ENCODE results near the gene RUVBL1.

RUVBL1 gene

DNA sequence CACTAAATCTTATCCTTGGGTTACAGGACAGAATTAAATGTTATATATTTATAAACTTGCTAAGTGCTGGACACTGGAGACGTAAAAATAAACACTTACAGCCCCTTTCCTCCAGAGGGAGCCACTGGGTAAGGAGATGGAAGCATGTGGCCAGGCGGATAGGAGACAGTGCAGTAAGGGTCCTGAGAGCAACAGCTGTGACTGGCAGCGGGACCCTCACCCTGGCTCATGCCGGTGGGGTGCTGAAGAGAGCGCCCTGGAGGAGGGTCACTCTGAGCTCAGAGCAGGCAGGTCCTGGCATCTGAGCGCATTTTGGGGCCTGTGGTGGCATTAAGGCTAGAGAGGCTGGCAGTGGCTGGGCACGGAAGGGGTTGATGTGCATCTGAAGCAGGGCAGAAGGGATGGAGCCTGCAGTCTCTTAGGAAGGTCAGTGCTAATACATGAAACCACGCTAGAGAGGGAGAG lies 55.4 kb downstream of the RUVBL1 start:
- DNase-seq (ENCODE audit: low spot score), result peak; percentile 41

DNA sequence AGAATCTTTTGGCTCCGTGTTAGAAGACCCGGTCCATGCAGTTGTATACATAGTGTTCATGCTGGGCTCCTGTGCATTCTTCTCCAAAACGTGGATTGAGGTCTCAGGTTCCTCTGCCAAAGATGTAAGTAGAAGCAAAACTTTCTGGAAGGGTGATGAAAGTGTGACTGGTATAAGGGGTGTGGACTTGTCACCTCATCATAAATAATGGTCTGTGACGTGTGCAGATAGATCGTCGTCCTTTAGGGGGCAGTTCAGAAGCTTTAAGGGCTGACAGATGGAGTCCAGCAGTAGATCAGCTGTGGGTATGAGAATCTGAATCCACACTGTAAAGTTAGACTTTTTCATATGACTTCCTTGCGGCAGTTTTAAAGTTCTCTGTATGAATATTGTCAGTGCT lies 56.1 kb downstream of the RUVBL1 start:
- DNase-seq (ENCODE audit: low spot score), result no peak

DNA sequence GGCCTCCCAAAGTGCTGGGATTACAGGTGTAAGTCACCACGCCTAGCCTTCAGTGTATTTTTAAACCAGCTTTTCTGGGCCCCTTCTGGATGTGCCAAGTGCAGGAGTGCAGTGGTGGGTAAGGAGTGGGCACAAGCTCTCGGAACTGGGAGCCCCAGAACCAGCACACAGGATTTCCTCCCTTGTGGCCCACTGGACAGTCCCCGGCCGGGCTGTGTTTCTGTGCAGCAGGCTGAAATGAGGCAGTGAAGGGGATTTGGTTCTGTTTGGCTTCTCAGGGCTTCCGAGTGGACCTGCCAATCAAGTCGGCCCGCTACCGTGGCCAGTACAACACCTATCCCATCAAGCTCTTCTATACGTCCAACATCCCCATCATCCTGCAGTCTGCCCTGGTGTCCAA lies 56.9 kb downstream of the RUVBL1 start:
- no peak for DNase-seq (ENCODE audit: low spot score)

DNA sequence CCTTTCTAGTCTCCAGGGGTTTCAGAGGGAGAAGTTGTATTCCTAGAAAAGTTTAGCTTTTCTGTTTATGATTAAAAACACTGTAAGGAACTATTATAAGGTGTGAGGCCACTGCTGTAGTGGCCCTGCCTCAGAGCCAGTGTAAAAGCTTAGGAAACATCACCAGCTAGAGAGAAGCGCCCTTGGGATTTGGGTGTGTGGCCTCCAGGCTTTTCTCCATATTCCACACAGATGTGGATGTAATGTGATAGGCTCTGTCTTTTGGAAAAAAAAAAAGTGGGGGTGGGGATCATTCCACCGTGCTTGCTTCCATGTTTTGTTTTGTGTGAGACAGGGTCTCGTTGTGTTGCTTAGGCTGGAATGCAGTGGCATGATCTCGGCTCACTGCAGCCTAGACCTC lies 57.5 kb downstream of the RUVBL1 start:
- no peak for DNase-seq (ENCODE audit: low spot score)

DNA sequence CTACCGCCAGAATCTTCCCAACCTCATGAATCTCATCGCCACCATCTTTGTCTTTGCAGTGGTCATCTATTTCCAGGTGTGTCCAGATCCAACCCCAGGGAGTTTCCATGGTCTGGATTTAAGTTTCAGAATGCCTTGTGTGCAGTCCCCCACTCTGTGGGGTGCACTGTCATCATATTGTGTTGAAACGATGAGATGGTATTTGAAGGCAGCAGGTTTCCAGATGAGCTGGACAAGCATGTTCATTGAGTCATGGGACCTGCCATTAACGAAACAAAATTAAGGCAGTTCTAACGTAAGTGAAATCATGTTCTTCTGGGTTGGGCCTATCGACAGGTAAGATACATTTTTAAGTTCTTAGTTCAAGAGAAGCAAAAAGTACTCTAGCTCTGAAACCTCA lies 58.6 kb downstream of the RUVBL1 start:
- DNase-seq (ENCODE audit: low spot score), result no peak

DNA sequence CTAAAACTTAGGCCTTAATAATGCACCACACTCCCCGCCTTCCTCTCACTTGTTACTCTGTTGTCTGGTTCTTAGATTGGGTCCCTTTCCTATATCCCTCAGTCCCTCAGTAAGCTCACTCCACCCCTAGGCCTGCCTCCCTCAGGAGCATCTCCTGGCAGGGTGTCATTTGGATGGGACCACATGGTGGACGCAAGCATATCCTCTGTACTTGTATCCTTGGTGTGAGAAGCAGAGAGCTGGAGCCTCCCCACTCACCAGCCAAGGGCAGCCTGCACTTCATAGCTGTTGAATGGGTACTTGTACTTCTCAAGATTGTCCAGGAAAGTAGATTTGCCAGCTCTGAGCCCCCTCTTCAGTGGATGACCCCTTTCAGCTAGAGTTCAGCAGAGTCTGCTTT lies 59.7 kb downstream of the RUVBL1 start:
- DNase-seq (ENCODE audit: low spot score), result no peak

DNA sequence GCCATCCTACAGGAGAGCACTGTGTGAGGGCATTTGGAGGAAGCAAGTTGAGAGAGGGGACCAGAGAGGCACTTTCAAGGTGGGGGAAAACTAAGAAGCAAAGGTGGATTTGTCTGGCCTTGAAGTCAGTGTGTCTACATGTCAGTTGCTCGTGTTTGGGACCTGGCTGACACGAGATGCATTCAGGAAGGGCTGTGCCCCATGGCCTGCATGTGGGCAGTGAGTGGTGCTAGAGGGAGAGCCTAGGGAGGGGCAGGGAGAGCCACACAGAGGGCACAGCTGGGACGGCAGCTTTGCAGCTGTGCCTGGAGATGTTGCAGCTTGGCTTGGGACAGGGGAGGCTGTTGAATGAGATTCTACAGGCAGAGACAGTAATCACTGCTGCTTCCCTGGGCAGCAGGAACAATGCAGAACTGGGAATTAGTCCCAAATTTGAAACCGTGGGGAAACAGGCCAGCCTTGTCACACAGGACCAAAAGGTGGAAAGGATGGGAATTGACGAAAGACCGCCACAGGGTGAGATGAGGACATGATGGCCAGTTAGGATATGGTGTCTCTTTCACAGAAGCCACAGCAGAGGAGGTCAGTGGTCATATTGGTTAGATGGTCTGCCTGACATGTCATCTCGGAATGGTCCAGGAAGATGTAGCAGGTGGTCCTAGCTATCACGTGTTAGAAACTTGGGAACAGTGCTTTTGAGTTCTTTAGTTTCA lies 61.4 kb downstream of the RUVBL1 start:
- DNase-seq (ENCODE audit: low spot score), result no peak

DNA sequence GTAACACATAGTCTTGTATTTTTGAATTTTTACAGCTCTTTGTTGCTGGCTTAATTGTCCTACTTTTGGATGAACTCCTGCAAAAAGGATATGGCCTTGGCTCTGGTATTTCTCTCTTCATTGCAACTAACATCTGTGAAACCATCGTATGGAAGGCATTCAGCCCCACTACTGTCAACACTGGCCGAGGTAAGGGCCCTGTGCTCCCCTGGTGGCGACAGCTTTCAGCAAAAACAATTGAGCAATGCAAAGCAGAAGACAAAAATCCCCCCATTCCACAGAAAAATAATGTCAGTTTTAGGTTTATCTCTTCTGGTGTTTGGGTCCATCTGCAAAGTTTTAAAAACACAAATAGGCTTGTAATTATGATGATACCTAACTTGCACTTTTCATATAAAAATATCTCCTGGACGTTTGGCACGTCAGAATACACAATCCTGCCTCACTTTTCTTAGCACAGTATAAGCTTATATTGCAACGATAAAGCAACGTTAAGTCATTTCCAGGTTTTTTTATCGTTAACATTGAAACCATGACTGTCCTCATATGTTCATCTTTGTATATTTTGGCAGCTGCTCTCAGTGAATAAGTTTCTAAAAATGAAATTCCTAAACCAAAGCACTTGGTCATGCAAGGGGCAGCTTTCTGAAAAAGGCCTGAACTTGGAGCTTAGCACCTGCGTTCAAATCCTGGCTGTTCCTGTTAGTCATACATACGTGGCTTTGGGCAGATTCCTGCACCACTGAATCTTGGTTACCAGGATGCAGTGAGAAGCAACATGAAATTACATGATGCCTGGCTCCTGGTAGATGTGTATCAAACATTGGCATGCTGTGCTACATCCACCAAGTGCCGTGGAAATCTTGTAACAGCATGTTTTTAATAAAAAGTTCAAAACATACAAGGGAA lies 62.9 kb downstream of the RUVBL1 start:
- DNase-seq (ENCODE audit: low spot score), result peak; percentile 86

DNA sequence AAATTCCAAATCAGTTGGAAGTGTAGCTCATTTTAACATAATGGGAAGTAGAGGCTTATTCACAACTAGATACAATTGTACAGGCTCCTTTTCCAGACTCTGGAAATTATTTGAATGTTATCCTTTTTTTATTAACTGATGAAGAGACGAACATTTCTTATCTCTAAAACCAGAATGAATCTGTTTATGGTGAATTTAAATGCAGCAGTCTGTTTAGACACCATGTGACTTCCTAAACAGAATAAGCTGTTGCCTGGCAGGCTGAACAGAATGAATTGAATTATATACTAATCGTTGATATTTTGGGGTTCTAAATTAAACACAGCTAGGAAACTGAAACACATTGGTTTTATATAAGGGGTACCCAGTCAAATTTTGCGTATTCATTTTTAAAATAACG lies 67.4 kb downstream of the RUVBL1 start:
- DNase-seq (ENCODE audit: low spot score), result no peak

DNA sequence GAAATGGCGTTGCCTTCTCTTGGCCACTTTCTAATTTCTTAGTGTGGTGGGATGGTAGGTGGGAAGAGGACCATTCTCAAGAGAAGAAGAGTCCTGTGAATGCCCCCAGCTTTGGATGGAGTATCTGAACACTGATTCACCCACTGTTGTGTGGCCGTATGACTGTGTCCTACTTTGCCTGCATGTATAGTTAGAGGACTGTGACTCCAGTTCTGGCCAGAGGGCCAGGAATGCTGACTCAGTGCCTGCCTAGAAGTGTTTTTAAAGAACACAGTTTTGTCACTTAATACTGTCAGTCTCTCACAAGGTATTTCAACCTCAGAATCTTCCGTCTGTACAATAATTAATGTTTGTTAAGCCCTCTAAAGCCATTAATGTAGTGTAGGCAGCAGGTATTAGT lies 69.2 kb downstream of the RUVBL1 start:
- DNase-seq (ENCODE audit: low spot score), result peak; percentile 67

DNA sequence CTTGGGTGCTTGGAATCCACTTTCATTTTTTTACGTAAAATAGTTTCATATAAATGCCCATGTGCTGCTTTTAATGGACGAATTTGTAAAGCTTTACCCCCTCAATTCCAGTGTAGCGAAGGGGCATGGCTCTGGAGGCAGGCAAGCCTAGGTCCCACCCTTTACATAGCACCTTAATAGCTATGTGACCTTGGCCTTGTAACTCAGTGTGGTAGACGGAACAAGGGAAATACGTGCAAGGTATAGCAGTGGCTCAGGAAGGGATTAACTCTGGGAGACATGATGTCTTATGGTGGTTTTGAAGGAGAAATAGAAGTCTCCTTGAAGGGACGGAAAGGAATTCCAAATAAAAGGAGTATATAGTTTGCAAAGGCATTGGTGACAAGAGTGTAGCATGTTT lies 70.0 kb downstream of the RUVBL1 start:
- no peak for DNase-seq (ENCODE audit: low spot score)

DNA sequence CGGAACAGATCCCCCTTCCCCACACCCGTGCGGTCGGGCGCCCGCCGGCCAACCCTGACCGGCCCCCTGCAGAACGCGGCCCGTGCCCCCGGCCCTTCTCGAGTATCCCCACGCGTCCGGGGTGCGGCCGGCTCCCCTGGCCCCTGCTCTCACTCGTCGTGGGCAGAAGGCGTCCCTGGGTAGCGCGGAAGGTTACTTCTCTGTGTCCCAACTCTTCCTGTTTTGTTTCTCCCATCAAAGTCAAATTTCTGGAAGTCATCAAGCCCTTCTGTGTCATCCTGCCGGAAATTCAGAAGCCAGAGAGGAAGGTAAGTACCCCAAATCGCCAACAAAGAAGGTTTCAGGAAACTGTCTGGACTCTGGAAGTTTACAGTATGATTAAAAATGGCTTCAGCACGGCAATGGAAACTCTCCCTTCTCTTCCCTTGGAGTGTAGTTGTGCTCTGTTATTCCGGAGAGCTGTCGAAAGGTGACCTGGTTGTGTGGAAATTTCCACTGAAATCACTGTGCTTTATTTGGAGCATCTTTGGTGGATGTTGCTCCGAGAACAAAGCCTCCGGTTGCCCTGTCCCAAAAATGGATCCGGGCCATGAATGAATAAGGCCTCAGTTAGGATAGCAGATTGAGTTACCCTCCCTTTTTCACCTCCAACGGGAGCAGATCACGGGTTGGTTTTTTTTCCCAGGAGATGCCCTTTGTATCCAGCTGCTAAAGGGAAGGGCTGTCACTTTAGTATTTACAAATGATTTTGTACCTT lies 70.8 kb downstream of the RUVBL1 start:
- no peak for DNase-seq (ENCODE audit: low spot score)

DNA sequence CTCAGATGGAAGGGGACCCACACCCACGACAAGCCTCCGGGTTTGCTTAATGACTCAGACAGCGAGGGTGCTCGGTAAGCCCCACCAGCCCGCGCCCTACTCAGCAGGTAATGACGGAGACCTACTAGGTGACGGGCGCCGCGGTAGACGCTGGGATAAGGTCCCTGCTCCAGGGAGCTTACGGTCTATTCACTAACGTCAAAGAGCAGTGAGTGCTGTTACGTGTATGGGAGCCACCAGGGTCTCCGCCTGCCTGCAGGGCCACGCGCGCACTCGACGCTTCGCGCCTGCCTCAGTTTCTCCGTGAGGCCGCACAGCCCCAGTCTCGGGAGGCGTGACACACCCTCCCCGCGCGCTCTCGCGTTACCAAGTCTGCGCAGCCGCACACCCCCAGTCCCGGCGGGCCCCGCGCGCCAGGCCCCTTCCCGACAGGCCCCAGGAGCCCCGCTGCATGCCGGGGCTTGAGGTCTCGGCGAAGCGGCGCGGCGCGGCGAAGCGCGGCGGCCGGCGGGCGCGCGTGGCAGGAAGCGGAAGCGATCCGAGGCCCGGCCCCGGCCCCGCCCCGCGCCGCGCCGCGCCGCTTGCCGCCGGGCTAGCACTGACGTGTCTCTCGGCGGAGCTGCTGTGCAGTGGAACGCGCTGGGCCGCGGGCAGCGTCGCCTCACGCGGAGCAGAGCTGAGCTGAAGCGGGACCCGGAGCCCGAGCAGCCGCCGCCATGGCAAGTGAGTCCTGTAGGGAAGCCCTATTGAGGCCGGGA lies 71.6 kb downstream of the RUVBL1 start, which contains the start of gene SEC61A1:
TSS of gene SEC61A1 (plus strand) at position 601 of the 758 bp plus-strand sequence. CDS start at position 717, 116 bp downstream.
- peak; percentile 99 for DNase-seq (ENCODE audit: low spot score)

DNA sequence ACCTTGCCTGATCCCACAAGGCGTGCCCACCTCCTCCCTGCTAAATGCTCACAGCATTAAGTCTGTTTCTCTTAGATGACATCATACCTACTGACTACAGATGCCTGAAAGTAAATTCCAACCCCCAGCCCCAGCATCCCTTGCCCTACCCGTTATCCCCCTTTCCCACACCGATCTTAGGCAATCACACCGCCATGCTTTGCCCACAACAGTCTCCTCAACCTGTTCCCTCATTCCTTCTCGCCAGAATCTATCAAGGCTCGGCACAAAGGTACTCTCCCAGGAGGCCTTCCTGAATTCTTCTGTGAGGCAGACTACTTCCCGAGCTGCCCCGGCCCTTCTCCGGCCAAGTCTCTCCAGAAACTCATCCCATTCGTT lies 72.2 kb downstream of the RUVBL1 start:
- DNase-seq (ENCODE audit: low spot score), result peak; percentile 25

DNA sequence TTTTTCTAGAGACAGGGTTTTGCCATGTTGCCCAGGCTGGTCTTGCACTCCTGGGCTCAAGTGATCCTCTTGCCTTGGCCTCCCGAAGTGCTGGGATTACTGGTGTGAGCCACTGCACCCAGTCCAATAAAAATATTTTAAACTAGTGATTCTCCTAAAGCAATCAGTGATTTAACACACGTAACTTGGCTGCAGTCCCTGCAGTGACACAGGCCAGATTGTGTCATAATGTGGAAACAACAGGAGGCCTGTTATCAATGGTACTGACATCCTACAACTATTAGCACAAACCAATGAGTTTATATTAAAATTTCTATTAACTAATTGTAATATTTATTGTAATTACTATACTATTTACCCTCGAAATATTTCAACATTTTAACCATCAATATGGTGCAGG lies 73.0 kb downstream of the RUVBL1 start:
- no peak for DNase-seq (ENCODE audit: low spot score)

DNA sequence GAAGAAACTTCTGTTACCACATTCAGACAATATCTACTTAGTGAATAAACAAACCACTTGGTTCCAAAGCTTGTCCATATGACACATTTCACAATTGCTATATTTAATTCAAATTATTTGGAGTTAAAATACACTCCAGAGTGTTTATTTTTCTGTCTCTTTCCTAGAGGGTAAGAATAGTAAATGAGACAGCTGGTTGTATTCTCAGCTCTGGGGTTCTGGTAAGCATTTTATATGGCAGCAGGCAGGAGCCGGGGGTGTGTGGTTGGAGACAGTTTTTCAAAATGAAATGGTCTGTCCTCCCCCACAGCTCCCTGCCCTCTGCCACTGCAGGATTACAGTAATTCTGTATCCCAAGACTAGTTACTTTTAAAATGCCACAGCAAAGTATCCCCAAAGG lies 82.3 kb downstream of the RUVBL1 start:
- DNase-seq (ENCODE audit: low spot score), result no peak

DNA sequence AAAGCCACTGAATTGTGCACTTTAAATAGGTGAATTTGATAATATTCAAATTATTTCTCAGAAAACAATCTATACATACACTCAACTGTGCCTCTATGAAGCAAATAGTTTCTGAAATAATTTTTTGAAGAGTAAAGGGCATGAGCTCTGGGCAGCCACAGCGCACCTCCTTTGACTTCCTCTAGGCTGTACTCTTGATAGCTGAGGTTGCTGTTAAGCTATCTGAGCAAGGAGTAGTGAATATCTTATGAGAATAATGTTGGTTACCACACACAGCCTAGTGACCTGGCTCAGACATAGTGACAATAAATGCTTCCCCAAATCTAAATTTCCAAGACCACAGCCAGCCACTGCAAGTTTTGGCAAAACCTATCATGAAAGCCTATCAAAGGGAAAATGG lies 83.0 kb downstream of the RUVBL1 start:
- no peak for DNase-seq (ENCODE audit: low spot score)

DNA sequence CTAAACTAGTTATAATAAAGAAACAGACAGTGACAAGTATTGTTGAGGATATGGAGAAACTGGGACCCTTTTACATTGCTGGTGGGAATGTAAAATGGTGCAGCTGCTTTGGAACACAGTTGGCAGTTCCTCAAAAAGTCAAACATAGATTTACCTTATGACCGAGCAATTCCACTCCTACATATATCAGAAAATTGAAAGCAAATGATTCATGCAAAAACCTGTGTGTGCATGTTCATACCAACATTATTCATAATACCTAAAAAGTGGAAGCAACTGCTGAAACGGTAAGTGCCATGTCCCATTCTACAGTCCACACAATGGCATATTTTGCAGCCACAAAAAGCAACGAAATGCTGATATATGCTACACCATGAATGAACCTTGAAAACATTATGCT lies 83.6 kb downstream of the RUVBL1 start:
- no peak for DNase-seq (ENCODE audit: low spot score)

DNA sequence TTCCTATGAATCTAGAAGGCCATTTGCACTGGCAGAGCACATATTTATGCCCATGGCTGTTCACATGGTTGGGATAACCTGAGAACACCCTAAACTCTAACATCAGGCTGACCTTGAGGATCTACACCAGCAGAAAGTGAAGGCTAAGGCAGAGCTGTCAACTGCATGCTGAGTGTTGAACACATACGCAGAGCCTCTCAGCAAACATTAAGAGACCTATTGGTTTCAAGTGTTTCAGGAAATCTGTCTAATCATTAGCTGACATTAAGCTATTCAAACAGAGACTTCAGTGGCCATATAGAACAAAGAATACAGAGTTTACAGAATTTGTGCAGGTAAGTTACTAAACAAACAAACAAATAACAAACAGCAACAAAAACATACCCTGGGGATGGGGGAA lies 87.5 kb downstream of the RUVBL1 start:
- no peak for DNase-seq (ENCODE audit: low spot score)

DNA sequence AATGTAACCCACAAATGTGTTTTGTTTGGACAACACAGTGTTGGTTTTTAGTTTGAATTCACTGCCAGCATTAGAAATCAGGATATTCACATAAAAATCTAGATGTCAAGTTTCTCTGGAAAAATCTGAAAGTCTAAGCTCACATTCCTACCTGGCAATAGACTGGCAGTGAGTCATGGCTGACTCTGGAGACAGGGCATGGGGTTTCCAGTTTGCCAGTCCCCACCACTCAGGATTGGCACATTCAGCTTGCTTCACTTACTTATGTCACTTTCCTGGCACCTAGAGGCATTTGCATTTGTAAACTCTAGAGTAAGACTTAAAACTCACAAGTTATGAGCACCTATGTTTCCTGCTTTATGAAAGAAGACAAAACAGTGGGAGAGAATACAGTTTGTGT lies 90.5 kb downstream of the RUVBL1 start:
- DNase-seq (ENCODE audit: low spot score), result no peak
